ENCODE measurements around the gene ATP1B4.

- TF ChIP-seq CTCF (IDR thresholded peaks at IDR 0.05) (no peak), POLR2AphosphoS5 (IDR thresholded peaks at IDR 0.05; ENCODE audit: insufficient read depth in 1 of 2, low read depth in 1 of 2) (no peak), POLR2A (IDR thresholded peaks at IDR 0.05) (no peak)
These were observed 4.7 kb upstream of the ATP1B4 start for GRCh38 chrX:120357186-120357585.
